Measurements from ENCODE around the gene RBM33. TPM values are rescaled to one million over a fixed set of nuclear protein-coding genes. Genes with fewer than 3 reads are reported as not detected.

RBM33 gene
- polyA plus RNA-seq, 2 of the 4 experiments (the other 2 are of a cell fraction), result 21.7 to 21.9 TPM

DNA sequence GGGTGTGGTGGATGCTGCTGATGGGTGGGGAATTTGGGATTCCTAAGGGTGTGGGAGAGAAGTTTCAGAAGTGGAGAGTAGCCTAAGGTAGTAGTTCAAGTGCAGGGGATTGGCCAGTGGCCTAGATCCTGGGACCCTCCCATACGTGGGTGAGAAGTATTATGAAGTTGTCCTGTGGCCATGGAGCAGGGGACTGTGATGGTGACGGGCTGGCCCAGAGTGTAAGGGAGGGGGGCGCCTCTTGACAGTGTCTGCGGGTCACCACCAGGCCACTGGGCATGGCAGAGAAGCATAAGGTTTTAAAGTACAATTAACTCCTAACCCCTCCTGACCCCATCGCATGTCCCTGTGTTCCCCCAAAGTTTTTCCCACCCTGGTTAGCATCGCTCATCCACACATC is 70.2 kb downstream of the RBM33 start:
- POLR2A ChIA-PET, result no interaction called here
- Histone ChIP-seq H3K4me1 (no peaks in the 10 kb centered on the region), H3K9me3 (no peaks in the 10 kb centered on the region), H3K4me3 (no peak overlapping the region), H3K4me2 (no peak overlapping the region), H3K27ac (no peak overlapping the region)
- 93% methylated on average over 6 of the region's 6 CpGs for WGBS (ENCODE audit: missing lambda C conversion rate)
- FAIRE-seq (no peak), DNase-seq (ENCODE audit: low read depth in 1 of 2, low spot score in 1 of 2) (no peak), ATAC-seq (peak; percentile 24 to 36; a peak in 3 of 6 replicates)
- TF ChIP-seq CHD2 (IDR thresholded peaks at IDR 0.05; ENCODE audit: low read length, partially characterized antibody), result no peak
- TF ChIP-seq BCL3 (IDR thresholded peaks at IDR 0.05), result no peak
- TF ChIP-seq KDM1A (IDR thresholded peaks at IDR 0.05; ENCODE audit: low read depth), result no peak
- no peak for TF ChIP-seq POLR2AphosphoS2 (conservative IDR thresholded peaks at IDR 0.05; ENCODE audit: low read length)
- TF ChIP-seq, protein P1, sequence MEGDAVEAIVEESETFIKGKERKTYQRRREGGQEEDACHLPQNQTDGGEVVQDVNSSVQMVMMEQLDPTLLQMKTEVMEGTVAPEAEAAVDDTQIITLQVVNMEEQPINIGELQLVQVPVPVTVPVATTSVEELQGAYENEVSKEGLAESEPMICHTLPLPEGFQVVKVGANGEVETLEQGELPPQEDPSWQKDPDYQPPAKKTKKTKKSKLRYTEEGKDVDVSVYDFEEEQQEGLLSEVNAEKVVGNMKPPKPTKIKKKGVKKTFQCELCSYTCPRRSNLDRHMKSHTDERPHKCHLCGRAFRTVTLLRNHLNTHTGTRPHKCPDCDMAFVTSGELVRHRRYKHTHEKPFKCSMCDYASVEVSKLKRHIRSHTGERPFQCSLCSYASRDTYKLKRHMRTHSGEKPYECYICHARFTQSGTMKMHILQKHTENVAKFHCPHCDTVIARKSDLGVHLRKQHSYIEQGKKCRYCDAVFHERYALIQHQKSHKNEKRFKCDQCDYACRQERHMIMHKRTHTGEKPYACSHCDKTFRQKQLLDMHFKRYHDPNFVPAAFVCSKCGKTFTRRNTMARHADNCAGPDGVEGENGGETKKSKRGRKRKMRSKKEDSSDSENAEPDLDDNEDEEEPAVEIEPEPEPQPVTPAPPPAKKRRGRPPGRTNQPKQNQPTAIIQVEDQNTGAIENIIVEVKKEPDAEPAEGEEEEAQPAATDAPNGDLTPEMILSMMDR (IDR thresholded peaks at IDR 0.05), result no peak
- no peak for TF ChIP-seq NPAS2 (CRISPR knock-in tag; IDR thresholded peaks at IDR 0.05; ENCODE audit: borderline replicate concordance)
- no peak for TF ChIP-seq CBX8 (IDR thresholded peaks at IDR 0.05)
- TF ChIP-seq, protein P2, sequence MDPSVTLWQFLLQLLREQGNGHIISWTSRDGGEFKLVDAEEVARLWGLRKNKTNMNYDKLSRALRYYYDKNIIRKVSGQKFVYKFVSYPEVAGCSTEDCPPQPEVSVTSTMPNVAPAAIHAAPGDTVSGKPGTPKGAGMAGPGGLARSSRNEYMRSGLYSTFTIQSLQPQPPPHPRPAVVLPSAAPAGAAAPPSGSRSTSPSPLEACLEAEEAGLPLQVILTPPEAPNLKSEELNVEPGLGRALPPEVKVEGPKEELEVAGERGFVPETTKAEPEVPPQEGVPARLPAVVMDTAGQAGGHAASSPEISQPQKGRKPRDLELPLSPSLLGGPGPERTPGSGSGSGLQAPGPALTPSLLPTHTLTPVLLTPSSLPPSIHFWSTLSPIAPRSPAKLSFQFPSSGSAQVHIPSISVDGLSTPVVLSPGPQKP (IDR thresholded peaks at IDR 0.05; ENCODE audit: low read depth, low read length), result no peak
- no peak for TF ChIP-seq TP53 (CRISPR knock-in tag; IDR thresholded peaks at IDR 0.05)
- TF ChIP-seq MYC (IDR thresholded peaks at IDR 0.05; ENCODE audit: borderline replicate concordance, low read length), result no peak
- no peak for TF ChIP-seq JUNB (IDR thresholded peaks at IDR 0.05)
- TF ChIP-seq FOXS1 (CRISPR knock-in tag; IDR thresholded peaks at IDR 0.05), result no peak
- no peak for TF ChIP-seq HOXB5 (CRISPR knock-in tag; IDR thresholded peaks at IDR 0.05)
- TF ChIP-seq RCOR1 (IDR thresholded peaks at IDR 0.05; ENCODE audit: low read depth, low read length), result no peak
- TF ChIP-seq CEBPB (IDR thresholded peaks at IDR 0.05), result no peak
- CTCF ChIA-PET, result interaction anchor here (2.5 kb wide), 1 partner anchor 115 kb away, joined by 10 read pairs; no protein-coding TSS in a partner anchor

- no peak for ATAC-seq
- ChIA-PET CTCF (interaction anchor here (1.1 to 2.5 kb wide), 2 partner anchors 14 to 116 kb away, joined by 3 to 10 read pairs; no protein-coding TSS in a partner anchor), POLR2A (no interaction called here)
- H3K4me1 ChIP-seq, result no peaks in the 10 kb centered on the region
- H3K9me3 ChIP-seq, result no peaks in the 10 kb centered on the region
- no peak for FAIRE-seq
- H3K27ac ChIP-seq, result no peak overlapping the region
- H3K4me2 ChIP-seq, result no peak overlapping the region
- DNase-seq (ENCODE audit: low read depth in 1 of 2, low spot score in 1 of 2), result no peak
- 94% methylated on average over 11 of the region's 11 CpGs for WGBS (ENCODE audit: missing lambda C conversion rate)
- H3K4me3 ChIP-seq, result no peak overlapping the region
- TF ChIP-seq EHMT2 (IDR thresholded peaks at IDR 0.05; ENCODE audit: low read depth), result no peak
- TF ChIP-seq CBX2 (IDR thresholded peaks at IDR 0.05; ENCODE audit: borderline replicate concordance, low read depth), result no peak
- TF ChIP-seq RCOR1 (IDR thresholded peaks at IDR 0.05; ENCODE audit: low read depth, low read length), result no peak
- TF ChIP-seq, protein P3, sequence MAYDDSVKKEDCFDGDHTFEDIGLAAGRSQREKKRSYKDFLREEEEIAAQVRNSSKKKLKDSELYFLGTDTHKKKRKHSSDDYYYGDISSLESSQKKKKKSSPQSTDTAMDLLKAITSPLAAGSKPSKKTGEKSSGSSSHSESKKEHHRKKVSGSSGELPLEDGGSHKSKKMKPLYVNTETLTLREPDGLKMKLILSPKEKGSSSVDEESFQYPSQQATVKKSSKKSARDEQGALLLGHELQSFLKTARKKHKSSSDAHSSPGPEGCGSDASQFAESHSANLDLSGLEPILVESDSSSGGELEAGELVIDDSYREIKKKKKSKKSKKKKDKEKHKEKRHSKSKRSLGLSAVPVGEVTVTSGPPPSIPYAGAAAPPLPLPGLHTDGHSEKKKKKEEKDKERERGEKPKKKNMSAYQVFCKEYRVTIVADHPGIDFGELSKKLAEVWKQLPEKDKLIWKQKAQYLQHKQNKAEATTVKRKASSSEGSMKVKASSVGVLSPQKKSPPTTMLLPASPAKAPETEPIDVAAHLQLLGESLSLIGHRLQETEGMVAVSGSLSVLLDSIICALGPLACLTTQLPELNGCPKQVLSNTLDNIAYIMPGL (CRISPR knock-in tag; IDR thresholded peaks at IDR 0.05; ENCODE audit: borderline replicate concordance), result no peak
- TF ChIP-seq JUN (IDR thresholded peaks at IDR 0.05), result no peak
- TF ChIP-seq ZSCAN20 (CRISPR knock-in tag; IDR thresholded peaks at IDR 0.05), result no peak
- TF ChIP-seq CEBPB (IDR thresholded peaks at IDR 0.05), result no peak
- TF ChIP-seq ESRRA (IDR thresholded peaks at IDR 0.05; ENCODE audit: borderline replicate concordance, low read length), result no peak
- no peak for TF ChIP-seq REST (IDR thresholded peaks at IDR 0.05)
- no peak for TF ChIP-seq FOXS1 (CRISPR knock-in tag; IDR thresholded peaks at IDR 0.05)
- no peak for TF ChIP-seq ZFP36 (IDR thresholded peaks at IDR 0.05; ENCODE audit: borderline replicate concordance, partially characterized antibody)
- no peak for TF ChIP-seq KDM5A (IDR thresholded peaks at IDR 0.05)
- no peak for TF ChIP-seq TFCP2L1 (CRISPR knock-in tag; IDR thresholded peaks at IDR 0.05)
- no peak for TF ChIP-seq ZC3H11A (IDR thresholded peaks at IDR 0.05)
- TF ChIP-seq HDAC2 (IDR thresholded peaks at IDR 0.05), result no peak
- TF ChIP-seq HOXB13 (CRISPR knock-in tag; IDR thresholded peaks at IDR 0.05; ENCODE audit: low read depth), result no peak
These were observed 70.8 kb downstream of the RBM33 start for GRCh38 chr7:155715111-155715805.

Data from A549 (cell line).